Measurements from ENCODE around the gene SLF2. TPM values are rescaled to one million over a fixed set of nuclear protein-coding genes. Genes with fewer than 3 reads are reported as not detected.

SLF2 gene
- total and polyA plus RNA-seq, 12 donors = 4.8 to 23.6 (median 18.3) TPM

GRCh38 chr10:100962351-100963080 is 49.8 kb downstream of the SLF2 start:
- intact Hi-C loops (cut with DNase I) = no loop called here
- Histone ChIP-seq H3K4me1 (no peaks in the 10 kb centered on the region), H3K36me3 (peaks cover 0 to 94% (median 38%) of the 10 kb centered on the region in 9 donors), H3K27me3 (no peaks in the 10 kb centered on the region), H3K27ac (no peak overlapping the region), H3K9me3 (no peaks in the 10 kb centered on the region), H3K4me3 (no peak overlapping the region)
- 79 to 81% methylated on average over 4 of the region's 4 CpGs for WGBS, 2 donors
- DNase-seq (no peak), ATAC-seq (no peak)
- TF ChIP-seq, protein P1, sequence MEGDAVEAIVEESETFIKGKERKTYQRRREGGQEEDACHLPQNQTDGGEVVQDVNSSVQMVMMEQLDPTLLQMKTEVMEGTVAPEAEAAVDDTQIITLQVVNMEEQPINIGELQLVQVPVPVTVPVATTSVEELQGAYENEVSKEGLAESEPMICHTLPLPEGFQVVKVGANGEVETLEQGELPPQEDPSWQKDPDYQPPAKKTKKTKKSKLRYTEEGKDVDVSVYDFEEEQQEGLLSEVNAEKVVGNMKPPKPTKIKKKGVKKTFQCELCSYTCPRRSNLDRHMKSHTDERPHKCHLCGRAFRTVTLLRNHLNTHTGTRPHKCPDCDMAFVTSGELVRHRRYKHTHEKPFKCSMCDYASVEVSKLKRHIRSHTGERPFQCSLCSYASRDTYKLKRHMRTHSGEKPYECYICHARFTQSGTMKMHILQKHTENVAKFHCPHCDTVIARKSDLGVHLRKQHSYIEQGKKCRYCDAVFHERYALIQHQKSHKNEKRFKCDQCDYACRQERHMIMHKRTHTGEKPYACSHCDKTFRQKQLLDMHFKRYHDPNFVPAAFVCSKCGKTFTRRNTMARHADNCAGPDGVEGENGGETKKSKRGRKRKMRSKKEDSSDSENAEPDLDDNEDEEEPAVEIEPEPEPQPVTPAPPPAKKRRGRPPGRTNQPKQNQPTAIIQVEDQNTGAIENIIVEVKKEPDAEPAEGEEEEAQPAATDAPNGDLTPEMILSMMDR (IDR thresholded peaks at IDR 0.05) = no peak

- TF ChIP-seq, protein P1 (IDR thresholded peaks at IDR 0.05) = no peak
- ATAC-seq (no peak), DNase-seq (no peak)
- H3K36me3 ChIP-seq = peaks cover 0 to 81% (median 29%) of the 10 kb centered on the region in 9 donors
- H3K4me1 ChIP-seq = peaks cover 2 to 10% (median 5%) of the 10 kb centered on the region in 9 donors
- H3K27me3 ChIP-seq = no peaks in the 10 kb centered on the region
- H3K4me3 ChIP-seq = no peak overlapping the region
- H3K9me3 ChIP-seq = no peaks in the 10 kb centered on the region
- WGBS, 2 donors = 91 to 96% methylated on average over 1 of the region's 1 CpG
- H3K27ac ChIP-seq = no peak overlapping the region
- intact Hi-C loops (cut with DNase I) = no loop called here
Observed at GRCh38 chr10:100963826-100964225, 51.1 kb downstream of the SLF2 start.

DNA sequence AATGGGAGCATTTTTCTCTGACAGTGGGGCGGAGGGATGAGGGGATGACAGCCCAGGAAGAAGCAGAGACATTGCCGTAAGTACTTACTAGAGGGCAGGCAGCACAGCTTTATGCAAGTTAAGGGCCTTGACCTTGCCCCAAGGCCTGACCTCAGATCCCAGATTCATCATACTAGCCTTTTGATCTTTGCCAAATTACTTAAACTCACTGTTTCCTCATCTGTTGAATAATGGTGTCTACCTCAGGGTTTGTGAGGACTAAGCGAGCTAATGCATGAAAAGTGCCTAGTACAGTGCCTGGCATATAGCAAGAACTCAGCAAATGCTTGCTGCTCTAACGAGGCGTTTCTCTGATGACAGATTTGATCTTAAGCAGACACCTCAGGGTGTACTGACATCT is 53.1 kb downstream of the SLF2 start:
- H3K27ac ChIP-seq = no peak overlapping the region
- DNase-seq = no peak
- H3K27me3 ChIP-seq = peaks cover 0 to 7% (median 0%) of the 10 kb centered on the region in 7 donors
- ATAC-seq = no peak
- TF ChIP-seq, protein P1 (IDR thresholded peaks at IDR 0.05) = no peak
- peaks cover 0 to 61% (median 17%) of the 10 kb centered on the region in 9 donors for H3K36me3 ChIP-seq
- H3K4me3 ChIP-seq = no peak overlapping the region
- 53 to 56% methylated on average over 5 of the region's 5 CpGs for WGBS, 2 donors
- no peaks in the 10 kb centered on the region for H3K9me3 ChIP-seq
- intact Hi-C loops (cut with DNase I) = no loop called here
- H3K4me1 ChIP-seq = peaks cover 3 to 23% (median 15%) of the 10 kb centered on the region in 9 donors

DNA sequence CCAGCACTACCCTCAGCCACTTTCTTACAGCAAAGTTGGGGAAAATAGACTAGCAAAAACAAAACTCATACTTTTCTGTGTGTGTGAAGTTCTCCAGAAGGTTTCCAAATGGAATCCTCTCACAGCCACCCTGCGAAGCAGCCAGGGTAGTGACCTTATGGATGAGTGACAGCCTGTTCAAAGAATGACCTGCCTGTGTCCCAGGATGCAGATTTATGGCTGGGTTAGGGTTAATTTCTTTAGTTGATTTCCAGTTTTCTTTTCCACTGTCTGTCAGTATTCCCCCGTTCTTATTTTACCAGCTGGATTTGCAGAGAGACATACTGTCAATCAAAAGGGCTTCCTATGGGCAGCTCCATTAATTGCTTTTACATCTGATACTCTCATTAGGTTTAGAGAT is 54.1 kb downstream of the SLF2 start:
- 66 to 68% methylated on average over 2 of the region's 2 CpGs for WGBS, 2 donors
- intact Hi-C loops (cut with DNase I) = no loop called here

More for the DNA sequence above, 54.1 kb downstream of the SLF2 start:
- ATAC-seq (no peak), DNase-seq (no peak)
- H3K9me3 ChIP-seq = no peaks in the 10 kb centered on the region
- TF ChIP-seq, protein P1 (IDR thresholded peaks at IDR 0.05) = no peak
- H3K27ac ChIP-seq = no peak overlapping the region
- H3K36me3 ChIP-seq = peaks cover 0 to 51% (median 14%) of the 10 kb centered on the region in 9 donors
- H3K27me3 ChIP-seq = peaks cover 0 to 7% (median 0%) of the 10 kb centered on the region in 7 donors
- H3K4me1 ChIP-seq = peaks cover 3 to 23% (median 15%) of the 10 kb centered on the region in 9 donors
- no peak overlapping the region for H3K4me3 ChIP-seq

All from heart right ventricle (tissue), 16 donors.